DND-41 (cell line): ENCODE measurements around the gene SLC10A4.

Experiments used
- ATAC-seq: fragments of 200-7000 bp; cut with Tn5 transposase; 3 replicates; pipeline ENCODE4 v1.9.1; 2021; ENCODE audit warnings: low read depth; ENCODE audit not compliant: insufficient read depth
- DNase-seq: peaks from one replicate; pipeline ENCODE4 v3.0.0-alpha.2; 2020
- H2AFZ ChIP-seq: 2 replicates; pipeline ENCODE4 v1.6.0; 2012; ENCODE audit warnings: low read depth, low read length
- H3K27ac ChIP-seq: 2 replicates; pipeline ENCODE4 v1.5.1; 2012; ENCODE audit warnings: low read length, inconsistent platforms
- H3K27me3 ChIP-seq: fragments of 200-600 bp; sonication (generic); 2 replicates; pipeline ENCODE4 v1.6.0; 2012; ENCODE audit warnings: low read length, mild to moderate bottlenecking, inconsistent platforms; ENCODE audit not compliant: insufficient read depth, poor library complexity
- H3K36me3 ChIP-seq: 2 replicates; pipeline ENCODE4 v1.5.1; 2012; ENCODE audit warnings: low read length, inconsistent platforms; ENCODE audit not compliant: insufficient read depth
- H3K4me1 ChIP-seq: 2 replicates; pipeline ENCODE4 v1.5.1; 2012; ENCODE audit warnings: mild to moderate bottlenecking, low read length; ENCODE audit not compliant: insufficient read depth
- H3K4me2 ChIP-seq: 2 replicates; pipeline ENCODE4 v1.6.0; 2012; ENCODE audit warnings: mild to moderate bottlenecking, moderate library complexity, low read length, inconsistent platforms; ENCODE audit not compliant: insufficient read depth
- H3K4me3 ChIP-seq, 2 experiments: fragments of 200-600 bp in 1 of 2; shearing (Covaris generic) in 1 of 2; 2 replicates each; pipeline ENCODE4 v1.5.1; 2012 to 2016; ENCODE audit warnings: inconsistent platforms in 2 of 2, low read length in 2 of 2, mild to moderate bottlenecking in 2 of 2, low read depth in 1 of 2, moderate library complexity in 1 of 2
- H3K79me2 ChIP-seq: 2 replicates; pipeline ENCODE4 v1.6.0; 2012; ENCODE audit warnings: low read length, inconsistent platforms; ENCODE audit not compliant: insufficient read depth
- H3K9ac ChIP-seq: 2 replicates; pipeline ENCODE4 v1.6.0; 2012; ENCODE audit warnings: low read depth, mild to moderate bottlenecking, inconsistent platforms, low read length, moderate library complexity
- H3K9me3 ChIP-seq: 2 replicates; pipeline ENCODE4 v1.5.1; 2012; ENCODE audit warnings: low read length, moderate library complexity, mild to moderate bottlenecking, inconsistent platforms; ENCODE audit not compliant: insufficient read depth, severe bottlenecking
- H4K20me1 ChIP-seq: 2 replicates; pipeline ENCODE4 v1.6.0; 2012; ENCODE audit warnings: low read length; ENCODE audit not compliant: insufficient read depth
- EZH2 ChIP-seq: IDR thresholded peaks from 3 replicates; pipeline ENCODE4 v1.6.1; 2012; ENCODE audit warnings: borderline replicate concordance, low read depth, mild to moderate bottlenecking, moderate library complexity, low read length, inconsistent platforms; ENCODE audit not compliant: severe bottlenecking
- TF ChIP-seq, protein P1 (sequence below): IDR thresholded peaks from 2 replicates; pipeline ENCODE4 v1.5.1; 2012; ENCODE audit warnings: borderline replicate concordance, low read length, moderate library complexity, mild to moderate bottlenecking; ENCODE audit not compliant: poor library complexity, severe bottlenecking; ENCODE audit errors: extremely low read depth

SLC10A4 gene

GRCh38 chr4:48475770-48476169, 7.4 kb upstream of the SLC10A4 start:
- no peak for ATAC-seq
- H3K4me1 ChIP-seq: no peaks in the 10 kb centered on the region
- no peak for DNase-seq
- no peaks in the 10 kb centered on the region for H3K9me3 ChIP-seq
- no peak overlapping the region for H2AFZ ChIP-seq
- H3K36me3 ChIP-seq: no peaks in the 10 kb centered on the region
- no peak overlapping the region for H3K27ac ChIP-seq
- TF ChIP-seq, protein P1, sequence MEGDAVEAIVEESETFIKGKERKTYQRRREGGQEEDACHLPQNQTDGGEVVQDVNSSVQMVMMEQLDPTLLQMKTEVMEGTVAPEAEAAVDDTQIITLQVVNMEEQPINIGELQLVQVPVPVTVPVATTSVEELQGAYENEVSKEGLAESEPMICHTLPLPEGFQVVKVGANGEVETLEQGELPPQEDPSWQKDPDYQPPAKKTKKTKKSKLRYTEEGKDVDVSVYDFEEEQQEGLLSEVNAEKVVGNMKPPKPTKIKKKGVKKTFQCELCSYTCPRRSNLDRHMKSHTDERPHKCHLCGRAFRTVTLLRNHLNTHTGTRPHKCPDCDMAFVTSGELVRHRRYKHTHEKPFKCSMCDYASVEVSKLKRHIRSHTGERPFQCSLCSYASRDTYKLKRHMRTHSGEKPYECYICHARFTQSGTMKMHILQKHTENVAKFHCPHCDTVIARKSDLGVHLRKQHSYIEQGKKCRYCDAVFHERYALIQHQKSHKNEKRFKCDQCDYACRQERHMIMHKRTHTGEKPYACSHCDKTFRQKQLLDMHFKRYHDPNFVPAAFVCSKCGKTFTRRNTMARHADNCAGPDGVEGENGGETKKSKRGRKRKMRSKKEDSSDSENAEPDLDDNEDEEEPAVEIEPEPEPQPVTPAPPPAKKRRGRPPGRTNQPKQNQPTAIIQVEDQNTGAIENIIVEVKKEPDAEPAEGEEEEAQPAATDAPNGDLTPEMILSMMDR: no peak
- no peak for TF ChIP-seq EZH2
- no peak overlapping the region for H3K9ac ChIP-seq
- H3K4me3 ChIP-seq: no peak overlapping the region
- H3K4me2 ChIP-seq: no peak overlapping the region
- H3K79me2 ChIP-seq: no peaks in the 10 kb centered on the region
- no peaks in the 10 kb centered on the region for H3K27me3 ChIP-seq
- H4K20me1 ChIP-seq: no peaks in the 10 kb centered on the region

- DNase-seq (no peak), ATAC-seq (no peak)
- TF ChIP-seq, protein P1: no peak
- no peak for TF ChIP-seq EZH2
- no peak overlapping the region for H3K27ac ChIP-seq
- no peak overlapping the region for H3K9ac ChIP-seq
- H3K79me2 ChIP-seq: no peaks in the 10 kb centered on the region
- H2AFZ ChIP-seq: no peak overlapping the region
- H4K20me1 ChIP-seq: no peaks in the 10 kb centered on the region
- H3K4me2 ChIP-seq: no peak overlapping the region
- H3K4me1 ChIP-seq: no peaks in the 10 kb centered on the region
- H3K4me3 ChIP-seq: no peak overlapping the region
- H3K36me3 ChIP-seq: no peaks in the 10 kb centered on the region
- H3K9me3 ChIP-seq: no peaks in the 10 kb centered on the region
- H3K27me3 ChIP-seq: no peaks in the 10 kb centered on the region
Measured at GRCh38 chr4:48478273-48478672, 4.9 kb upstream of the SLC10A4 start.

- ATAC-seq: no peak
- TF ChIP-seq, protein P1: no peak
- no peak for TF ChIP-seq EZH2
Measured at GRCh38 chr4:48481581-48481980, 1.6 kb upstream of the SLC10A4 start.

GRCh38 chr4:48483777-48484493, 792 bp downstream of the SLC10A4 start:
- no peak overlapping the region for H3K27ac ChIP-seq
- H3K4me2 ChIP-seq: no peak overlapping the region
- no peaks in the 10 kb centered on the region for H3K79me2 ChIP-seq
- H3K36me3 ChIP-seq: no peaks in the 10 kb centered on the region
- no peaks in the 10 kb centered on the region for H3K4me1 ChIP-seq
- no peaks in the 10 kb centered on the region for H3K9me3 ChIP-seq
- DNase-seq (no peak), ATAC-seq (no peak)
- no peak overlapping the region for H3K9ac ChIP-seq
- no peak for TF ChIP-seq EZH2
- TF ChIP-seq, protein P1: no peak
- no peaks in the 10 kb centered on the region for H4K20me1 ChIP-seq
- H2AFZ ChIP-seq: no peak overlapping the region
- H3K27me3 ChIP-seq: no peaks in the 10 kb centered on the region
- no peak overlapping the region for H3K4me3 ChIP-seq

More at GRCh38 chr4:48481581-48481980, 1.6 kb upstream of the SLC10A4 start:
- no peak for DNase-seq
- H3K27me3 ChIP-seq: no peaks in the 10 kb centered on the region
- no peaks in the 10 kb centered on the region for H3K9me3 ChIP-seq
- H3K4me1 ChIP-seq: no peaks in the 10 kb centered on the region
- H3K27ac ChIP-seq: no peak overlapping the region
- no peak overlapping the region for H3K4me3 ChIP-seq
- no peaks in the 10 kb centered on the region for H4K20me1 ChIP-seq
- no peak overlapping the region for H3K9ac ChIP-seq
- H2AFZ ChIP-seq: no peak overlapping the region
- H3K36me3 ChIP-seq: no peaks in the 10 kb centered on the region
- no peak overlapping the region for H3K4me2 ChIP-seq
- no peaks in the 10 kb centered on the region for H3K79me2 ChIP-seq
